Activated CD4-positive, alpha-beta T cell treated with anti-CD3 and anti-CD28 coated beads, Interleukin-2, Interleukin-4, amounts not matched to agents 100 ng/mL and 50 ng/mL, durations not matched to agents 16 hours and 8 hours (primary cell): Measurements from ENCODE around the gene TBX4.
"Not testable (repeated sequence)": the region's sequence is repeated elsewhere in the genome, so short reads cannot be mapped to it uniquely, and the experiment has no call there.

ENCODE experiments used
- DNase-seq: peaks from one replicate; pipeline ENCODE4 v3.0.0-alpha.2; 2020; ENCODE audit warnings: low spot score

The TBX4 gene

GRCh38 chr17:61498042-61498994 lies 46.1 kb downstream of the TBX4 start:
- DNase-seq, result no peak

GRCh38 chr17:61499632-61500031 lies 47.4 kb downstream of the TBX4 start:
- no peak for DNase-seq

- no peak for DNase-seq
Measured at GRCh38 chr17:61500287-61500686, 48.1 kb downstream of the TBX4 start.

GRCh38 chr17:61502292-61502691 lies 50.1 kb downstream of the TBX4 start:
- no peak for DNase-seq

- no peak for DNase-seq
Measured at GRCh38 chr17:61503961-61504360, 51.7 kb downstream of the TBX4 start.

GRCh38 chr17:61504697-61505096 lies 52.5 kb downstream of the TBX4 start:
- no peak for DNase-seq

GRCh38 chr17:61505846-61506627 lies 53.8 kb downstream of the TBX4 start:
- no peak for DNase-seq

- no peak for DNase-seq
Measured at GRCh38 chr17:61507383-61508066, 55.3 kb downstream of the TBX4 start.

GRCh38 chr17:61508912-61509311 lies 56.7 kb downstream of the TBX4 start:
- no peak for DNase-seq

- not testable (repeated sequence) for DNase-seq
Measured at GRCh38 chr17:61509454-61509853, 57.2 kb downstream of the TBX4 start.

- no peak for DNase-seq
Measured at GRCh38 chr17:61510237-61510636, 58.0 kb downstream of the TBX4 start.

GRCh38 chr17:61510991-61511390 lies 58.8 kb downstream of the TBX4 start:
- DNase-seq, result no peak

GRCh38 chr17:61511480-61512182 lies 59.4 kb downstream of the TBX4 start:
- no peak for DNase-seq

- no peak for DNase-seq
Measured at GRCh38 chr17:61514491-61514890, 62.3 kb downstream of the TBX4 start.

- DNase-seq, result no peak
Measured at GRCh38 chr17:61517265-61517664, 65.0 kb downstream of the TBX4 start.

GRCh38 chr17:61517843-61518606 lies 65.8 kb downstream of the TBX4 start:
- no peak for DNase-seq

- no peak for DNase-seq
Measured at GRCh38 chr17:61519139-61519538, 66.9 kb downstream of the TBX4 start.

- DNase-seq, result no peak
Measured at GRCh38 chr17:61519754-61520440, 67.7 kb downstream of the TBX4 start.

GRCh38 chr17:61520897-61521296 lies 68.7 kb downstream of the TBX4 start:
- DNase-seq, result no peak

- DNase-seq, result no peak
Measured at GRCh38 chr17:61522088-61522487, 69.9 kb downstream of the TBX4 start.
